Fibroblast of villous mesenchyme (primary cell): ENCODE measurements around the gene SRRM3. TPM values are rescaled to one million over a fixed set of nuclear protein-coding genes. Genes with fewer than 3 reads are reported as not detected.

ENCODE experiments used
- DNase-seq: peaks from one replicate; pipeline ENCODE4 v3.0.0-alpha.2; 2010; ENCODE audit warnings: low read depth
- H3K4me3 ChIP-seq: 2 replicates; pipeline ENCODE4 v1.5.1; 2011; ENCODE audit warnings: low read depth, mild to moderate bottlenecking, low read length
- CTCF ChIP-seq: IDR thresholded peaks from 2 replicates; pipeline ENCODE4 v1.5.1; 2012; ENCODE audit warnings: low read depth, mild to moderate bottlenecking, low read length; ENCODE audit not compliant: insufficient read depth
- total RNA-seq: library from RNA; depleted of rRNA; stranded (reverse); fragments of >200 nt; gene quantifications from 2 replicates; pipeline ENCODE4 v1.2.3, GENCODE V29; 2012

Gene SRRM3
- total RNA-seq, 1 donor: 0.43 TPM

DNA sequence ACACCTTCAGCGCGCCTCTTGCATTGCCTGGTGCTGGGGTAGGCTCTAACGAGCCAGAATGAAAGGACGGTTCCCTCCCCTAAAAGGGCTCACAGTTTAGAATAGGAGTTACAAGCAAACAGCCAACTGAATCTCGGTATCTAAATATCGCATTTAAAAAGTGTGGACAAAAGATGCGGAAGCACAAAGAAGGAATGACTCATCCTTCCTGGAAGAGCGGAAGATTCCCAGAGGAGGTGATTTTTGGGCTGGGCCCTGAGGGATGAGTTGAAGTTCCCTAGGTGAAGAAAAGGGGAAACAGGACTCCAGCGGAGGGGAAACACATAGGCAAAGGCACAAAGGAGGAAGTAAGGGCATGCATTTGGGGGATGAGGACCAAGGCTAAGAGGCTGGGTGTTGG lies 29.9 kb downstream of the SRRM3 start:
- DNase-seq: no peak
- no peak overlapping the region for H3K4me3 ChIP-seq
- TF ChIP-seq CTCF: no peak

DNA sequence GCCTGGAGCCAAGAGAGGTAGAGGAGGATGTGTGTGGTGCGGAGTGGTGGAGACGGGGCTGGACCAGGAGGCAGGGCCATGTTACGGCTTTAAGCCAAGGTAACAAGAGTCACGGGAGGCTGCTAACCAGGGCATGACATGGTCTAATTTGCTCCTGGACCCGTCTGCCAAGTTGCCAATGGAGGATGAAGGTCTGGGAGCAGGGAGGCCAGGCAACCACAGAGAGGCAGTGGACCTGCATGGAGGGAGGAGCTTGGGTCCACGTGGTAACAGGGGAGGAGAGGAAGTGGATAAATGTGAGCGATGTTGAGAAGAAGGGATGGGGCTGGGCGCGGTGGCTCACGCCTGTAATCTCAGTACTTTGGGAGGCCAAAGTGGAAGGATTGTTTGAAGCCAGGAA lies 31.0 kb downstream of the SRRM3 start:
- no peak for TF ChIP-seq CTCF
- no peak overlapping the region for H3K4me3 ChIP-seq
- no peak for DNase-seq

GRCh38 chr7:76233538-76234281 lies 32.0 kb downstream of the SRRM3 start:
- no peak for TF ChIP-seq CTCF
- H3K4me3 ChIP-seq: no peak overlapping the region
- DNase-seq: no peak

- no peak overlapping the region for H3K4me3 ChIP-seq
- no peak for DNase-seq
- TF ChIP-seq CTCF: no peak
These were observed 32.5 kb downstream of the SRRM3 start for GRCh38 chr7:76234282-76234584.

DNA sequence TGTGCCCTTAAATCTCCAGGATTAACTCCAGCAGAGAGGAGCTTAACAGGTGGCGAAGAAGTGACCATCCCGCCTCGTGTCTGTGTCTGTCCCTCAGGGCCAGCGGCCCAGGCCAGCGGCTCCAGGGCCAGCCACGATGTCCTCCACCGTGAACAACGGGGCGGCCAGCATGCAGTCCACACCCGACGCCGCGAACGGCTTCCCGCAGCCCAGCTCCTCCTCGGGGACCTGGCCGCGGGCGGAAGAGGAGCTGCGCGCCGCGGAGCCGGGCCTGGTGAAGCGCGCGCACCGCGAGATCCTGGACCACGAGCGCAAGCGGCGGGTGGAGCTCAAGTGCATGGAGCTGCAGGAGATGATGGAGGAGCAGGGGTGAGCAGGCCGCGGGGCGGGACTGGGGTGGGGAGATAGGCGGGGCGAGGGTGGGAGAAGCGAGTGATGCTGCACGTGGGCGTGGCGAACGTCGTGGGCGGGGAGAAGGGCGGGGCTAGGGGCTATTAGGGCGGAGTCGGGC lies 33.3 kb downstream of the SRRM3 start:
- TF ChIP-seq CTCF: no peak
- DNase-seq: peak; percentile 84
- peak overlapping the region; percentile 32 for H3K4me3 ChIP-seq

DNA sequence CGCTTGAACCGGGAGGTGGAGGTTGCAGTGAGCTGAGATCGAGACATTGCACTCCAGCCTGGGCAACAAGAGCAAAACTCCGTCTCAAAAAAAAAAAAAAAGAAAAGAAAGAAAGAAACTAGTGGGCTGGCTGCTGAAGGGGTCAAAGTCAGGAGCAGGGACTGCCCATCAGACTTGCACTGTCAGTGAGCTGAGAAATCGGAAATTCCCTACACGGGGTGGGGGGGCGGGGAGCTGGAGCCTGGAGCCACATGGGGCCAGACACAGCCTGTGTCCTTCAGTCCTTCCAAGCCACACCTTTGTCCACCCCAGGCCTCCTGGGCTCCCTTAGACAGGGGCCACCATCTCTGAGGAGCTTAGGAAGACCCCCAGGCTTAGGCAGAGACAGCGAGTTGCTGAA lies 34.5 kb downstream of the SRRM3 start:
- H3K4me3 ChIP-seq: no peak overlapping the region
- TF ChIP-seq CTCF: no peak
- DNase-seq: no peak

GRCh38 chr7:76238326-76238725 lies 36.6 kb downstream of the SRRM3 start:
- no peak for DNase-seq
- no peak for TF ChIP-seq CTCF
- H3K4me3 ChIP-seq: no peak overlapping the region
